GM12892 (cell line): ENCODE results near the gene ALDH9A1.

Source experiments
- POLR2A ChIP-seq: IDR thresholded peaks from 2 replicates; pipeline ENCODE4 v1.6.1; 2011; ENCODE audit warnings: low read depth, low read length, control low read depth
- POLR2AphosphoS5 ChIP-seq: IDR thresholded peaks from 2 replicates; pipeline ENCODE4 v1.6.1; 2011; ENCODE audit warnings: low read depth, low read length, control low read depth

DNA sequence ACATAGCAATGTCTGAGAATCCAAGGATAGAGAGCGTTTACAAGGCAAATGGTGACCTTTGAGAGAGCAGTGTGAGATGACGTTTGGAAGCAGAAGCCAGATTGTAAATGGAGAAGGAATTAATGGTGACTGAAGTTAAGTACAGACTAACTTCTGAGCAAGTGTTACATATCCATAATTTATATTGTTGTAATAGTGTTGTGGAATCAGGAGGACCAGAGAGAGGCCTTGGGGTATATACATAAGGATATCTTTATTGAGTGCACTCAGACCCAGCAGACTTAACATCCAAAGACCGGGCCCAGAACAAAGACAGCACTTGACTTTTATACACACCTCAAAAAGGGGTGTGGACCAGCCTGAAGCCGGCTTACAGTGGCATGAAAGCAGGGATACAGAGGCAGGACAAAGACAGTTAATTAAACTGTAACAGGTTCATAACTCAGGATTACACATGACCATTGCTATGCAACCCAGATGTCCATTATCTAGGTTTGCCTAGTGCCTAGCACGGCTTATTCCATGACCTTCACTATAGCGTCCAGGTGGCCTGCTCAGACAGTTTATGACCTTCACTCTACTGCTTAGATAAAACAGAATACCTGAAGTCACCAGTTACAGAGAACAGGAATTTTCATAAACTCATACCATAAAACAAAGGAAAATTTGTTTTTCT is 70.1 kb downstream of the ALDH9A1 start:
- TF ChIP-seq POLR2AphosphoS5 (no peak), POLR2A (no peak)
